ENCODE results near the gene C9orf85.

DNA sequence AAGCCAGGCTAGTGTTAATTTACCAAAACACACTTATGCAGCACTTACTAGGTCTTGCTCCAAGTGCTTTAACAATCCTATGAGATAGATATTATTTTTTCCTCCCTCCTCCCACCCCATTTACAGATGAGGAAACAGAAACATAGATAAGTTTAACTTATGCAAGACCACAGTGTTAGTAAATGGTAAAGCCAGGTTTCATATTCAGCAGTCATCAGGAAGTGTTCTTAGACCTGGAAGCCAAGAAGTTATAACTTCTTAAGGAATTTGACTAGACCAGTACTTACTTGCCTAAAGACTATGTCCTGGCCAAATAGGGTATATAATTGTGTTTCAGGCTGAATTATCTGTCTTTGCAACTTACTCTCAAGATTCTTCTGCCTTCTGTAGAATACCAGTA, 16.3 kb upstream of the C9orf85 start:
- TF ChIP-seq, protein P1, sequence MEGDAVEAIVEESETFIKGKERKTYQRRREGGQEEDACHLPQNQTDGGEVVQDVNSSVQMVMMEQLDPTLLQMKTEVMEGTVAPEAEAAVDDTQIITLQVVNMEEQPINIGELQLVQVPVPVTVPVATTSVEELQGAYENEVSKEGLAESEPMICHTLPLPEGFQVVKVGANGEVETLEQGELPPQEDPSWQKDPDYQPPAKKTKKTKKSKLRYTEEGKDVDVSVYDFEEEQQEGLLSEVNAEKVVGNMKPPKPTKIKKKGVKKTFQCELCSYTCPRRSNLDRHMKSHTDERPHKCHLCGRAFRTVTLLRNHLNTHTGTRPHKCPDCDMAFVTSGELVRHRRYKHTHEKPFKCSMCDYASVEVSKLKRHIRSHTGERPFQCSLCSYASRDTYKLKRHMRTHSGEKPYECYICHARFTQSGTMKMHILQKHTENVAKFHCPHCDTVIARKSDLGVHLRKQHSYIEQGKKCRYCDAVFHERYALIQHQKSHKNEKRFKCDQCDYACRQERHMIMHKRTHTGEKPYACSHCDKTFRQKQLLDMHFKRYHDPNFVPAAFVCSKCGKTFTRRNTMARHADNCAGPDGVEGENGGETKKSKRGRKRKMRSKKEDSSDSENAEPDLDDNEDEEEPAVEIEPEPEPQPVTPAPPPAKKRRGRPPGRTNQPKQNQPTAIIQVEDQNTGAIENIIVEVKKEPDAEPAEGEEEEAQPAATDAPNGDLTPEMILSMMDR (IDR thresholded peaks at IDR 0.05; ENCODE audit: insufficient read depth, low read length, poor library complexity, severe bottlenecking), result no peak
- TF ChIP-seq EZH2phosphoT487 (conservative IDR thresholded peaks at IDR 0.05; ENCODE audit: low read length), result no peak
